Esophagus squamous epithelium (tissue), 5 donors: Measurements from ENCODE around the gene KANK2. TPM values are rescaled to one million over a fixed set of nuclear protein-coding genes. Genes with fewer than 3 reads are reported as not detected.

Experiments
- DNase-seq: peaks from one replicate; lab custom pipeline; 2025; lab: John Stamatoyannopoulos, UW
- H3K27ac ChIP-seq, 4 donors: fragments of 200-600 bp; sonication (generic); one replicate each; pipeline ENCODE4 v1.5.1; 2016 to 2019; ENCODE audit warnings: mild to moderate bottlenecking in 1 of 4
- H3K27me3 ChIP-seq, 4 donors: fragments of 200-600 bp; sonication (generic); 1 replicate in 3 of 4; 2 replicates in 1 of 4; pipeline versions ENCODE4 v1.5.1 to v1.6.0; 2017 to 2021; ENCODE audit warnings: antibody characterized with exemption in 1 of 4
- H3K36me3 ChIP-seq, 3 donors: fragments of 200-600 bp; sonication (generic); one replicate each; pipeline ENCODE4 v1.5.1; 2016 to 2019
- H3K4me1 ChIP-seq, 3 donors: fragments of 200-600 bp; sonication (generic); one replicate each; pipeline ENCODE4 v1.5.1; 2017 to 2019
- H3K4me3 ChIP-seq, 4 donors: fragments of 200-600 bp; sonication (generic); 1 replicate in 3 of 4; 2 replicates in 1 of 4; pipeline ENCODE4 v1.5.1; 2016 to 2019; ENCODE audit warnings: mild to moderate bottlenecking in 2 of 4, moderate library complexity in 1 of 4
- H3K9me3 ChIP-seq, 3 donors: fragments of 200-600 bp; sonication (generic); one replicate each; pipeline ENCODE4 v1.5.1; 2016 to 2019
- CTCF ChIP-seq, 6 experiments: fragments of 450-650 bp in 4 of 6; fragments of 200-600 bp in 2 of 6; sonication (generic) in 2 of 6; IDR thresholded peaks; one replicate each; pipeline ENCODE4 v1.5.1; 2016 to 2019; ENCODE audit warnings: antibody characterized with exemption in 6 of 6, mild to moderate bottlenecking in 4 of 6, moderate library complexity in 4 of 6
- POLR2A ChIP-seq, 4 donors: fragments of 450-650 bp; IDR thresholded peaks; one replicate each; pipeline ENCODE4 v1.6.1; 2017; ENCODE audit warnings: antibody characterized with exemption in 4 of 4, mild to moderate bottlenecking in 4 of 4, moderate library complexity in 3 of 4
- WGBS, 2 donors: methylation state at CpG; one replicate each; pipeline ENCODE4 v1.1.5; 2018; 5-methylcytosine and 5-hydroxymethylcytosine counted together
- intact Hi-C: fragments of 100-400 bp; cut with DNase I; formaldehyde crosslinking; loops from one replicate; pipeline ENCODE4 v1.15.0; 2022
- total RNA-seq, 4 donors: library from RNA; depleted of rRNA; stranded (reverse); fragments of >200 nt; gene quantifications; one replicate each; pipeline ENCODE4 v1.1.0, GENCODE V29; 2016
- donor health status: DM: yes; HTN: yes; CAD: no.

The KANK2 gene
- total RNA-seq, 4 donors from 2014 or later: 29.3 to 287 (median 57.1) TPM

GRCh38 chr19:11242864-11243797, 45.8 kb upstream of the KANK2 start:
- intact Hi-C loops: no loop called here
- H3K4me1 ChIP-seq: peaks cover 5 to 24% (median 12%) of the 10 kb centered on the region in 3 donors
- peak overlapping the region in 1 of 4 donors; percentile 21 for H3K4me3 ChIP-seq
- H3K9me3 ChIP-seq: peaks cover 0 to 7% (median 4%) of the 10 kb centered on the region in 3 donors
- peaks cover 0 to 87% (median 11%) of the 10 kb centered on the region in 3 donors for H3K36me3 ChIP-seq
- peak overlapping the region; percentile 17 to 74 (median 48) for H3K27ac ChIP-seq
- peak; percentile 16 for DNase-seq
- TF ChIP-seq CTCF (IDR thresholded peaks at IDR 0.05) (peak in 5 of 6 experiments; percentile 44 to 78 (median 48)), POLR2A (IDR thresholded peaks at IDR 0.05) (no peak)
- H3K27me3 ChIP-seq: no peaks in the 10 kb centered on the region
- 38 to 74% methylated on average over 6 to 24 of the region's 48 CpGs for WGBS, 2 donors

GRCh38 chr19:11242025-11242424, 44.7 kb upstream of the KANK2 start:
- 71 to 84% methylated on average over 6 of the region's 11 CpGs for WGBS, 2 donors
- Histone ChIP-seq H3K27me3 (no peaks in the 10 kb centered on the region), H3K4me1 (peaks cover 5 to 13% (median 5%) of the 10 kb centered on the region in 3 donors), H3K27ac (no peak overlapping the region), H3K4me3 (no peak overlapping the region), H3K36me3 (peaks cover 0 to 87% (median 11%) of the 10 kb centered on the region in 3 donors), H3K9me3 (peaks cover 0 to 7% (median 4%) of the 10 kb centered on the region in 3 donors)
- intact Hi-C loops: no loop called here
- no peak for DNase-seq
- TF ChIP-seq POLR2A (IDR thresholded peaks at IDR 0.05) (no peak), CTCF (IDR thresholded peaks at IDR 0.05) (no peak)

- H3K4me3 ChIP-seq: no peak overlapping the region
- intact Hi-C loops: no loop called here
- H3K27me3 ChIP-seq: no peaks in the 10 kb centered on the region
- H3K9me3 ChIP-seq: peaks cover 0 to 7% (median 4%) of the 10 kb centered on the region in 3 donors
- TF ChIP-seq POLR2A (IDR thresholded peaks at IDR 0.05) (no peak), CTCF (IDR thresholded peaks at IDR 0.05) (no peak)
- H3K27ac ChIP-seq: no peak overlapping the region
- H3K4me1 ChIP-seq: peaks cover 5 to 9% (median 5%) of the 10 kb centered on the region in 3 donors
- H3K36me3 ChIP-seq: peaks cover 0 to 87% (median 11%) of the 10 kb centered on the region in 3 donors
- DNase-seq: no peak
- WGBS, 2 donors: 93 to 100% methylated on average over 7 to 8 of the region's 8 CpGs
These were observed 42.7 kb upstream of the KANK2 start for GRCh38 chr19:11240008-11240444.

GRCh38 chr19:11239377-11240000, 42.1 kb upstream of the KANK2 start, which contains the start of gene ANGPTL8:
TSS of gene ANGPTL8 (plus strand) at chr19:11239619. CDS start at chr19:11239638, 19 bp downstream.
- no peak for TF ChIP-seq CTCF (IDR thresholded peaks at IDR 0.05)
- TF ChIP-seq POLR2A (IDR thresholded peaks at IDR 0.05): no peak
- Histone ChIP-seq H3K9me3 (peaks cover 0 to 7% (median 4%) of the 10 kb centered on the region in 3 donors), H3K36me3 (peaks cover 0 to 92% (median 11%) of the 10 kb centered on the region in 3 donors), H3K4me3 (no peak within 1 kb of the TSS), H3K27me3 (no peaks in the 10 kb centered on the region), H3K4me1 (peaks cover 5 to 9% (median 5%) of the 10 kb centered on the region in 3 donors), H3K27ac (no peak within 1 kb of the TSS)
- intact Hi-C loops: no loop called here
- 87 to 94% methylated on average over 5 to 12 of the region's 23 CpGs for WGBS, 2 donors
- DNase-seq: no peak
